ENCODE data around the gene TMEM235. TPM values are rescaled to one million over a fixed set of nuclear protein-coding genes. Genes with fewer than 3 reads are reported as not detected.

The TMEM235 gene
- total RNA-seq, 1 donor from 2014 or later: not detected

DNA sequence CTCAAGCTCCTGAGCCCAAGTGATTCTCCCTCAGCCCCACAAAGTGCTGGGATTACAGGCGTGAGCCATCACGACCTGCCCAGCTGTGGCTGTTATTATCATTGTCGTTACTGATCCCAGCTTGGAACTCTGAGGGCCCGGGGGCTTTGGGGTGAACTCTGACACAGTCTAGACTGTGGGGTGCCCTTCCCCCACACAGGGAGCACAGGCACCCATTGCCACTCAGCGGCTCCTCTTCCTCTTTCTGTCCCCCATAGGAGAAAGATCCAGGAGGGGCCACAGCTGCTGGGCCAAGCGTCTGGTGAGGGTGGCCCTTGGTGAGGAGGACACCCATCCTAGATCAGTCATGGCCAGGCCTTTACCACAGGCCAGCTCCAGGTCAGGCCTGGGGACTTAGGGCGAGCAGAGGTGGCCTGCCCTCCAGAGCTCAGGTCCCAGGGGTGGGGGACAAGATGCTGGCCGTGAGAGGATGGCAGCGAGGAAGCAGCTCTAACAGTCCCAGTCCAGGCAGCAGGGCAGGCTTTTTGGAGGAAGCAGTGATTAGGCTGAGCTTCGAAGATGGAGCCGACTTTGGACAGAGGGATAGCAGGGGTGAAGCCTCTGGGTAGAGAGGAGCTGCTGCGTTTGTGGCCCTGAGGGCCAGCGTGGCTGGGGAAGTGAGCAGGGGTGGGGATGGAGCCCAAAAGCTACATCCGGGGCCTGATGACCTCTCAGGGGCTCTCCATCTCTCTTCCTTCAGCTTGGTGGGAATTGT is 24.7 kb downstream of the TMEM235 start:
- no peak overlapping the region for H3K27ac Mint-ChIP-seq (ENCODE audit: unreplicated experiment)
- peaks cover 3% of the 10 kb centered on the region for H3K9me3 Mint-ChIP-seq (ENCODE audit: unreplicated experiment)
- no peaks in the 10 kb centered on the region for H3K36me3 Mint-ChIP-seq (ENCODE audit: unreplicated experiment)
- H3K27me3 Mint-ChIP-seq (ENCODE audit: unreplicated experiment): peaks cover 1% of the 10 kb centered on the region
- peaks cover 3% of the 10 kb centered on the region for H3K4me1 Mint-ChIP-seq (ENCODE audit: low read depth, unreplicated experiment)
- TF ChIP-seq, protein P1, sequence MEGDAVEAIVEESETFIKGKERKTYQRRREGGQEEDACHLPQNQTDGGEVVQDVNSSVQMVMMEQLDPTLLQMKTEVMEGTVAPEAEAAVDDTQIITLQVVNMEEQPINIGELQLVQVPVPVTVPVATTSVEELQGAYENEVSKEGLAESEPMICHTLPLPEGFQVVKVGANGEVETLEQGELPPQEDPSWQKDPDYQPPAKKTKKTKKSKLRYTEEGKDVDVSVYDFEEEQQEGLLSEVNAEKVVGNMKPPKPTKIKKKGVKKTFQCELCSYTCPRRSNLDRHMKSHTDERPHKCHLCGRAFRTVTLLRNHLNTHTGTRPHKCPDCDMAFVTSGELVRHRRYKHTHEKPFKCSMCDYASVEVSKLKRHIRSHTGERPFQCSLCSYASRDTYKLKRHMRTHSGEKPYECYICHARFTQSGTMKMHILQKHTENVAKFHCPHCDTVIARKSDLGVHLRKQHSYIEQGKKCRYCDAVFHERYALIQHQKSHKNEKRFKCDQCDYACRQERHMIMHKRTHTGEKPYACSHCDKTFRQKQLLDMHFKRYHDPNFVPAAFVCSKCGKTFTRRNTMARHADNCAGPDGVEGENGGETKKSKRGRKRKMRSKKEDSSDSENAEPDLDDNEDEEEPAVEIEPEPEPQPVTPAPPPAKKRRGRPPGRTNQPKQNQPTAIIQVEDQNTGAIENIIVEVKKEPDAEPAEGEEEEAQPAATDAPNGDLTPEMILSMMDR (IDR thresholded peaks at IDR 0.05; ENCODE audit: partially characterized antibody, unreplicated experiment): no peak
- no peak for DNase-seq
- H3K4me3 Mint-ChIP-seq (ENCODE audit: unreplicated experiment): no peak overlapping the region

DNA sequence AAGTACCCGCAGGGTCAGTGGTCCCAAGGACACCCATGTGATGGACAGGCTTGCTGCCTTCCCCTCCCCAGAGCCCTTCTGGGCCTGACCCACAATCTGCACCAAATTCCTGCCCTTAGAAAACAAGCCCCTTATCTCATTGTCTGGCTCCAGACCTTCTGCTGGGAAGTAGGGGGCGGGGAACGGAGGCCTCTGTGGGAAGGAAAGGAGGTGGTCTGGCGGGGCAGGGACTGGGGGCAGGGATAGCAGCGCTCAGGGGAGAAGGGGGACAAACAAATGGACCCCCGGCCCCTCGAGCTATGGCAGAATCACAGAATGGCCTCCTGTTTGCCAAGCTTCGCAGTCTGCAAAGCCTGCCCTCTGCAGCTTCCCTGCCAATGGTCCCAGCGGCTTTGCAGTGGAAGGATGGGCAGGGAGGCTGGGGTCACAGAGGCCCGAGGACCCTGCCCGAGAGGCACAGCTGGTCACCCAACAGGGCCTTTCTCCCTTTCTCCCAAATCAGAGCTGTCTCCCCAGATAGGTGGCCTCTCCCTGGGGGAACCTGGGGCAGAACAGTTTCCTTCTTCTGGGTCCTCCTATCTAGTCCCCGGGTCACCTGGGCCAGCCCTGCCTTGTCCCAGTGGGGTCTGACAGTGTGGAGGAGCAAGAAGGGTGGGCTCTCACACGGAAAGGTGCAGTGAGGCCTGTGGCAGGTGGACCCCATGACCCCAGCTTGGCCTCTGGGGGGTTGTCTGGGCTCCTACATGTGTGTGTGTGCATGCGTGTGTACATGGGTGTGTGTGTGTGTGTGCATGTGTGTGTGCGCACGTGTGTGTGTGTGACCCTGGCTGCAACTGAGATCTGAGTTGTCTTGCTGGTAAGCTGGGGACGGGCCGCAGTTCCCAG is 25.5 kb downstream of the TMEM235 start:
- H3K4me3 Mint-ChIP-seq (ENCODE audit: unreplicated experiment): no peak overlapping the region
- H3K27ac Mint-ChIP-seq (ENCODE audit: unreplicated experiment): no peak overlapping the region

DNA sequence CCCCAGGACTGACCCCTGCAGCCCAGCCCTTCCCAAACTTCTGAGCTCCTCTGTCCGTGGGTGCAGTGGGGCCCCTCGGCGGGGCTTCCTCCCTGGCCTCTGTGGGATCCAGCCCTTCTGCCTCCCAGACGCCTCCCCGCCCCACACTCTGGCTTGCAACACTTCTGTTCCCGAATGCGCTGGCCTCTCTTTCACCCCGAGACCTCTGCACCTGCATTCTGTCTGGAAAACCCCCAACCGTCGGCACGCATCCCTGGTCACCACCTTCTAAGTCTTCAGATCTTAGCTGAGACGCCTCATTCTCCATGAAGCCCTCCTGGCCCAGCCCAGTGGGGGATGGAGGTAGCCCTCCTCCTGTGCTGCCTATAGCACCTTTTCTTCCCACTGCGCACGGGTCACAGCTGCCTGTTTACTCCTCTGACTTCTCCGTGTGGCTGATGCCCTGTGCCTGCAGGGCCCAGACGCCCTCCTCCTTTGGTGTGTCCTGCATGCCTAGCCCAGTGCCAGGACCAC is 26.4 kb downstream of the TMEM235 start:
- peaks cover 1% of the 10 kb centered on the region for H3K27me3 Mint-ChIP-seq (ENCODE audit: unreplicated experiment)
- H3K27ac Mint-ChIP-seq (ENCODE audit: unreplicated experiment): no peak overlapping the region
- H3K9me3 Mint-ChIP-seq (ENCODE audit: unreplicated experiment): peaks cover 3% of the 10 kb centered on the region
- no peaks in the 10 kb centered on the region for H3K36me3 Mint-ChIP-seq (ENCODE audit: unreplicated experiment)
- H3K4me3 Mint-ChIP-seq (ENCODE audit: unreplicated experiment): no peak overlapping the region
- TF ChIP-seq, protein P1 (IDR thresholded peaks at IDR 0.05; ENCODE audit: partially characterized antibody, unreplicated experiment): no peak
- no peak for DNase-seq
- peaks cover 3% of the 10 kb centered on the region for H3K4me1 Mint-ChIP-seq (ENCODE audit: low read depth, unreplicated experiment)

More for the DNA sequence above, 25.5 kb downstream of the TMEM235 start:
- Mint-ChIP-seq H3K9me3 (ENCODE audit: unreplicated experiment) (peaks cover 3% of the 10 kb centered on the region), H3K27me3 (ENCODE audit: unreplicated experiment) (peaks cover 1% of the 10 kb centered on the region), H3K36me3 (ENCODE audit: unreplicated experiment) (no peaks in the 10 kb centered on the region), H3K4me1 (ENCODE audit: low read depth, unreplicated experiment) (peaks cover 3% of the 10 kb centered on the region)
- no peak for DNase-seq
- TF ChIP-seq, protein P1 (IDR thresholded peaks at IDR 0.05; ENCODE audit: partially characterized antibody, unreplicated experiment): no peak

DNA sequence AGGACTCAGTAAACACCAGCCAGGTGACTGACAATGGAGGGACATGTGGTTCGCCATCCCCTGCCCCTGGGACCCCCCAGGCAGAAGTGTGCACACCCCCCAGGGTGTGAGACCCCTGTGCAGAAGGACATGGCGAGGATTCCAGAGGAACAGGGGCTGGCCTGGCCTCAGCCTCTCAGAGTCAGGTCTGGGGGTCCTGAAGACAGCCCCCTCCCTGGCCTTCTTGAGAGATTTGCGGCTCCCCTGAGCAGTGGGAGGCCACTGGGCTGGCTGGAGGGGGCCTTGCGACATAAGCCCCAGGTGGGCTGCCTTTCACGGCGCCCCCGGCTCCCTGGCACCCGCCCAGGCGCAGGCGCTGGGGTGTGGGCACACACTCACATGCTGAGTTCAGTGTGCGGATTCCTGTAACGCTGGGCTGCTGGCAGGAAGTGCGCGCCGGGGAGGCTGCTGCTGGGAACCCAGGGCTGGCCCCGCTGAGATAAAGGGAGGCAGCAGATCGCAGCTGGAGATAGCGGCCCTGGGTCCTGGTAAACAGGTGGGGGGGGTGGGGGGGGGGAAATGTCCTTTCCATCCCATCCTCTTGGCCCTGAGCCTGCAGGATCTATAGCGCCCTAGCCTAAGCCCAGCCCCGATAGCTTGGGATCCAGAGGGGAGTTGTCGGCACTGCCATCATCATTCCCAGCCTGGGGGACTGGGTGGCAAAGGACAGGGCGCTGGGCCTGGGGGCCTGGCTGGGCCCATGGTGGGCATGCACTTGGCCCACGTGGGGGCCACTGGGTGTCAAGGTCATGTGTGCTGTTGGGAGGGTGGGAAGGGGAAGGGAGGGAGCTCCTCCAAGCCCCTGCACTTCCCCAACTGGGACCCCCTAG is 27.1 kb downstream of the TMEM235 start:
- Mint-ChIP-seq H3K27ac (ENCODE audit: unreplicated experiment) (no peak overlapping the region), H3K4me3 (ENCODE audit: unreplicated experiment) (no peak overlapping the region), H3K4me1 (ENCODE audit: low read depth, unreplicated experiment) (peaks cover 3% of the 10 kb centered on the region), H3K36me3 (ENCODE audit: unreplicated experiment) (no peaks in the 10 kb centered on the region), H3K9me3 (ENCODE audit: unreplicated experiment) (peaks cover 3% of the 10 kb centered on the region), H3K27me3 (ENCODE audit: unreplicated experiment) (peaks cover 1% of the 10 kb centered on the region)
- no peak for DNase-seq
- TF ChIP-seq, protein P1 (IDR thresholded peaks at IDR 0.05; ENCODE audit: partially characterized antibody, unreplicated experiment): no peak

Data from glutamatergic neuron (in vitro differentiated cells).